C4-2B (cell line): Measurements from ENCODE around the gene GPR62.

Source experiments
- CTCF ChIP-seq: fragments of 450-650 bp; conservative IDR thresholded peaks from 2 replicates; pipeline ENCODE4 v1.5.1; 2017; ENCODE audit warnings: mild to moderate bottlenecking
- ZFX ChIP-seq: fragments of 450-650 bp; IDR thresholded peaks from 2 replicates; pipeline ENCODE4 v1.6.1; 2017

GRCh38 chr3:51928438-51928837 lies 26.7 kb upstream of the GPR62 start:
- no peak for TF ChIP-seq CTCF
- no peak for TF ChIP-seq ZFX
